GM12878 (cell line): ENCODE data around the gene SMPD2.
A peak's percentile ranks its signal among the peaks of the same experiment; 100 is the strongest.

ENCODE experiments used
- ATF3 ChIP-seq: IDR thresholded peaks from 2 replicates; pipeline ENCODE4 v1.6.1; 2011; ENCODE audit warnings: low read depth, mild to moderate bottlenecking, low read length, moderate library complexity, borderline replicate concordance; ENCODE audit errors: extremely low read depth
- EZH2 ChIP-seq: IDR thresholded peaks from 2 replicates; pipeline ENCODE4 v1.6.1; 2012; ENCODE audit warnings: low read depth, mild to moderate bottlenecking, control low read depth, inconsistent platforms, low read length, borderline replicate concordance; ENCODE audit not compliant: control insufficient read depth
- FOXM1 ChIP-seq: IDR thresholded peaks from 2 replicates; pipeline ENCODE4 v1.6.1; 2012; ENCODE audit warnings: low read depth, mild to moderate bottlenecking, inconsistent platforms, low read length, moderate library complexity
- POLR2AphosphoS2 ChIP-seq: IDR thresholded peaks from 2 replicates; pipeline ENCODE4 v1.6.1; 2011; ENCODE audit warnings: low read depth, mild to moderate bottlenecking, low read length, improper control_type of control experiment, moderate library complexity
- POLR2AphosphoS5 ChIP-seq: IDR thresholded peaks from 2 replicates; pipeline ENCODE4 v1.6.1; 2011; ENCODE audit warnings: mild to moderate bottlenecking, low read length, inconsistent platforms
- SP1 ChIP-seq: IDR thresholded peaks from one replicate; pipeline ENCODE4 v1.6.1; 2011; ENCODE audit warnings: low read depth, low read length
- TF ChIP-seq, protein P1 (sequence below), 3 experiments: IDR thresholded peaks in 2 of 3; conservative IDR thresholded peaks in 1 of 3; 2 replicates each; pipeline ENCODE4 v1.5.1; 2011; ENCODE audit warnings: low read depth in 3 of 3, low read length in 3 of 3, mild to moderate bottlenecking in 3 of 3, control low read depth in 2 of 3, moderate library complexity in 2 of 3, inconsistent platforms in 1 of 3, mixed read lengths in 1 of 3; ENCODE audit not compliant: control insufficient read depth in 2 of 3, insufficient read depth in 1 of 3; ENCODE audit errors: extremely low read depth in 1 of 3

- TF ChIP-seq POLR2AphosphoS2: no peak
- TF ChIP-seq, protein P1, sequence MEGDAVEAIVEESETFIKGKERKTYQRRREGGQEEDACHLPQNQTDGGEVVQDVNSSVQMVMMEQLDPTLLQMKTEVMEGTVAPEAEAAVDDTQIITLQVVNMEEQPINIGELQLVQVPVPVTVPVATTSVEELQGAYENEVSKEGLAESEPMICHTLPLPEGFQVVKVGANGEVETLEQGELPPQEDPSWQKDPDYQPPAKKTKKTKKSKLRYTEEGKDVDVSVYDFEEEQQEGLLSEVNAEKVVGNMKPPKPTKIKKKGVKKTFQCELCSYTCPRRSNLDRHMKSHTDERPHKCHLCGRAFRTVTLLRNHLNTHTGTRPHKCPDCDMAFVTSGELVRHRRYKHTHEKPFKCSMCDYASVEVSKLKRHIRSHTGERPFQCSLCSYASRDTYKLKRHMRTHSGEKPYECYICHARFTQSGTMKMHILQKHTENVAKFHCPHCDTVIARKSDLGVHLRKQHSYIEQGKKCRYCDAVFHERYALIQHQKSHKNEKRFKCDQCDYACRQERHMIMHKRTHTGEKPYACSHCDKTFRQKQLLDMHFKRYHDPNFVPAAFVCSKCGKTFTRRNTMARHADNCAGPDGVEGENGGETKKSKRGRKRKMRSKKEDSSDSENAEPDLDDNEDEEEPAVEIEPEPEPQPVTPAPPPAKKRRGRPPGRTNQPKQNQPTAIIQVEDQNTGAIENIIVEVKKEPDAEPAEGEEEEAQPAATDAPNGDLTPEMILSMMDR (IDR thresholded peaks at IDR 0.05 in 2 of 3, conservative IDR thresholded peaks at IDR 0.05 in 1 of 3; ENCODE audit: control insufficient read depth in 2 of 3, extremely low read depth in 1 of 3, insufficient read depth in 1 of 3, low read depth in 3 of 3, low read length in 3 of 3): no peak
- TF ChIP-seq ATF3: peak; percentile 69
- peak; percentile 46; the same call in 1 of the 2 replicates for TF ChIP-seq POLR2AphosphoS5
- TF ChIP-seq FOXM1: no peak
- no peak for TF ChIP-seq EZH2
- peak; percentile 21 for TF ChIP-seq SP1
Observed at GRCh38 chr6:109482905-109483734, 42.6 kb downstream of the SMPD2 start, which contains the start of gene ZBTB24.
